LHCN-M2 (cell line): Measurements from ENCODE around the gene KPNB1. TPM values are rescaled to one million over a fixed set of nuclear protein-coding genes. Genes with fewer than 3 reads are reported as not detected.

ENCODE experiments used
- DNase-seq: peaks from one replicate; pipeline ENCODE4 v3.0.0-alpha.2; 2012; ENCODE audit warnings: low read depth
- total RNA-seq: library from RNA; depleted of rRNA; stranded (reverse); fragments of >200 nt; gene quantifications from 2 replicates; pipeline ENCODE4 v1.2.3, GENCODE V29; 2014; rRNA removed

The KPNB1 gene
- total RNA-seq, 1 experiment from 2014 or later = 401 TPM

DNA sequence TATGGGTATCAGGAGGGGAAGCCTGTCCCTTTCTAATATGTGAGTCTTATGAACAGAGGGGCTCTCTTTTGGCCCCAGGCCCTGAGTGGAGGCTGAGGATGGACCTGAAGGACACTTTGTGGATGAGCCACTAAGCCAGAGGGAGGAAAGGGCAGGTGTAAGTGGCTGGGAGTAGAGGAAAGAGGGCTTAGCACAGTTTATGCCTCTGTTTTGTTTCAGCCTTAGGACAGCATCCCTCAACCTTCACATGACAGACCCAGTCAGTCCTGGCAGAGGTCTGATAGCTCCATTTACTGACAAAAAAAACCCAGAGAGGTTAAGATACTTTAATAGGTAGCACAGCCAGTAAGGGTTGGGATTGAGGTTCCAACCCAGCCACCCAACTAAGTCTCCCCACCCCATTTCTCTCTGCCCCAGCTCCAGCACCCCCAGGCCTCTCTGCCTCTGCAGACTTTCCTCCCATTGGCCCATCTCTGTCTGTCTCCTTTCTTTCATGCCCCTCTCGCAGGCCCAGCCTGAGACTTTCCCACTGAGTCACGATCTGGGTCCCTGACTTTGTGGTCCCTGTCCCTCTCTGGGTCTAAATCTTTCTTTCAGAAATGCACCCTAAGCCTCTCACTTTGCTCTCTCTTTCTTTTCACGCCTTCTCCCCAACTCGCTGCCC is 78.6 kb downstream of the KPNB1 start:
- DNase-seq = no peak

DNA sequence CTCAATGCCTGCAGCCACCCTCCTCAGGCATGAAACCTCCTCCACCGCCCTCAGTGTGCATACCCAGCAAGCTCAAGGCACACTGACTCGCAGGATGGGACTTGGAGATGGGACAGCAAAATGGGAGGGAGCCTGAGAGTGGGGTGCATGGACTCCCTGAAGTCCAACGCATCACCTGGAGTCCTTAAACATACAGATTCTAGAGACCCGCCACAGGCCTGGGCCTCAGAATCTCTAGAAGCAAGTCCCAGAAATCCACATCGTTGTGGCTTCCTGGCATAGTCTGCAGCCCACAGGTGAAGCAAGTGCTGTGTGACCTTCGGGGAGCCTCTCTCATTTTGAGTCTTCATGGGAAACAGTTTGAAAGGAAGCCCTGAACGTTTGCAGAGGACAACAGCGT is 79.8 kb downstream of the KPNB1 start:
- no peak for DNase-seq

DNA sequence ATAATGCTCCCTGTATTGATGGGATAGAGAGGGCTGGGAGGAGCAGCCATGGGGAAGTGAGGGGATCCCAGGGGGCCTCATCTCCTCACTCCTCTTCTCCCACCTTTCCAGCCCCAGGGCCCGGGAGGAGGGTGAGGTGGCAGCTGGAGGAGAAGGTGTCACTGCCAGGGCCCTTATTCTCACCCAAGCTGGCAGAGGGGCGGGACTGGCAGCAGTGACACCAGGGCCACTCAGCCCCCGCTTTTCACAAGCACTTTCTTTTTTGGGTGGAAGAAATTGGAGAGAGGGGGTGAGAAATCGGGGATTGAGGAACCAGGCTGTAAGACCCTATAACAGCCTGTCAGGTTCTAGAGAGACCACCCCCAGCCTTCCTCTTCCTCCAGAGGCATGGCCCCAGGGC is 81.0 kb downstream of the KPNB1 start:
- no peak for DNase-seq

DNA sequence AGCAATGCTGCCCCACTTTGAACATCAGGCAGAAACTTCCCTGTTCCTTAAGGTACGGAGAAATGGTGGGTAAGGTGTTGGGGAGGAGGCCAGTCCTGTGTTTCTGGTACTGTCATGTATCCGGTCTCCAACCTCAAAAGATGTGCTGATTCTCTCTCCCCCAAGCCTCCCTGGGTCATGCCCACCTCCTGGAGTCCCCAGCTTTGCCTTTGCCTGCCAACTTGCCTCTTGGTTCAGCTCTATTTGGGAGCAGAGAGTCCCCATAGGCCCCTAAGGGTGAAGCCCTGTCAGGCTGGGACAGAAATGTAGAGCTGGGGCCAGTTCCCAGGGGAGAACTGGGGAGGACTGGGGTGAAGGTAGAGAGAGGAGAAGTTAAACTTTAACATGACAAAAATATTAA is 81.7 kb downstream of the KPNB1 start:
- no peak for DNase-seq

DNA sequence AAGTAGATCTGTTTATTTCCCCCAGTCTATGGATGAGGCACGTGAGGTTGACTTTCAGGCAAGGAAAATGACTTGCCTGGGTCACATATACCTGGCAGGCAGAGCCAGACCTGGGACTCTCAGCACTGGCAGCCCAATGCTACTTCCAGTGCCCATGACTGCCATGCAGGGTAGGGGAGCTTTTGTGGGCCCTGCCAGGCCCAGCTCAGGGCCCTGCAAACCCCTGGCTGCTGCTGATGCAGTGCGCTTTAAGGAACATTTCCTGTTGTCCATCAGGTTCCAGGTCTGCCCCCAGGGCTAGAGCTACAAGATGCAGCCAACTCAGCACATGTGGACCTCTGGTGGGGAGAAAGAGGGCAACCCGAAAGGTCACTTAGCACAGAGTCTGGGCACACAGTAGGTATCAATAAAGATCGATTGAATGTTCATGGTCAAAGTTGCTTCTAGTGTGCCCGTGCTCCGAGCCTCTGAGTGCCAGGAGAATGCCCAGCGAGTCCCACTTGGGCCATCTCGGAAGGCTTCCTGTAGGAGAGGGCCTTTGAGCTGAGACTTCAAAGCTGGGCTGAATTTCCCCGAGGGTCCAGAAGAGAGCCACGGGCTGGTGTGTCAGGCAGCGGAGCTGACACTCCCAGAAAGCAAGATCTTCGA is 82.8 kb downstream of the KPNB1 start:
- DNase-seq = no peak

DNA sequence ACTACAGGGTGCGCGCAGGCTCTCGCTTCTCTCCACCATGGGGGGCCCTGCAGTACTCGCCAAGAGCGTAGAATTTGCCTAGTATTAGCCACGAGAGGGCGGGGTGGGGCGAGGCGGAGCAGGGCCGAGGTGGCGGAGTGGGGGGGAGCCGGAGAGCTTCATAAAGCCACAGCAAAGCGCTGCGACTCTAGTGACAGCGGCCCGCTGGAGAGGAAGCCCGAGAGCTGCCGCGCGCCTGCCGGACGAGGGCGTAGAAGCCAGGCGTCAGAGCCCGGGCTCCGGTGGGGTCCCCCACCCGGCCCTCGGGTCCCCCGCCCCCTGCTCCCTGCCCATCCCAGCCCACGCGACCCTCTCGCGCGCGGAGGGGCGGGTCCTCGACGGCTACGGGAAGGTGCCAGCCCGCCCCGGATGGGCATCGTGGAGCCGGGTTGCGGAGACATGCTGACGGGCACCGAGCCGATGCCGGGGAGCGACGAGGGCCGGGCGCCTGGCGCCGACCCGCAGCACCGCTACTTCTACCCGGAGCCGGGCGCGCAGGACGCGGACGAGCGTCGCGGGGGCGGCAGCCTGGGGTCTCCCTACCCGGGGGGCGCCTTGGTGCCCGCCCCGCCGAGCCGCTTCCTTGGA is 83.4 kb downstream of the KPNB1 start, which contains the start of gene TBX21:
Gene TBX21 (plus strand): TSS at position 190 of the 627 bp plus-strand sequence. CDS start 219 bp downstream, at position 409.
- no peak for DNase-seq

DNA sequence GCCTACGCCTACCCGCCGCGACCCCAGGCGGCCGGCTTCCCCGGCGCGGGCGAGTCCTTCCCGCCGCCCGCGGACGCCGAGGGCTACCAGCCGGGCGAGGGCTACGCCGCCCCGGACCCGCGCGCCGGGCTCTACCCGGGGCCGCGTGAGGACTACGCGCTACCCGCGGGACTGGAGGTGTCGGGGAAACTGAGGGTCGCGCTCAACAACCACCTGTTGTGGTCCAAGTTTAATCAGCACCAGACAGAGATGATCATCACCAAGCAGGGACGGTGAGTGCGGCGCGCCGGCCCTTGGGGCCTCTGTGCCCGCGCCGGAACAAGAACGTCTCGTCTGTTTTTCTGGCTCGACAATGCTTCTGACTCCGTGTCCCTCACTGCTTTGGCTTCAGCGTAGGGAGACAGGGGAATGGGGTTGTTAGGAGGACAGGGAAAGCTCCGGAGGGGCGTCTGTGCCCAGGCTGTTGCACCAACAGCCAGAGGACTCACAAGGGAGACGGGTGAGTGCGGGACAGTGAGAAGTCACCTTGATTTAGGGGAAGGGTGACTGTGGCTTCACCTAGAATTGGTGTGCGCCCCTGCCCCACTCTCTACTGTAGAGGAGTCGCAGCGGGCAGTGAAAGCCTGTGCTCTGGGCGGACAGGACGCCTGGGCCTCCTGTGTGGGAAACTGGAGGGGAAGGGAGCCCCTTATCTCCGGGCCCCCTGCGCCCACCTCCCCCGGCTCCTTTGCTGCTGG is 84.1 kb downstream of the KPNB1 start:
- DNase-seq = no peak

DNA sequence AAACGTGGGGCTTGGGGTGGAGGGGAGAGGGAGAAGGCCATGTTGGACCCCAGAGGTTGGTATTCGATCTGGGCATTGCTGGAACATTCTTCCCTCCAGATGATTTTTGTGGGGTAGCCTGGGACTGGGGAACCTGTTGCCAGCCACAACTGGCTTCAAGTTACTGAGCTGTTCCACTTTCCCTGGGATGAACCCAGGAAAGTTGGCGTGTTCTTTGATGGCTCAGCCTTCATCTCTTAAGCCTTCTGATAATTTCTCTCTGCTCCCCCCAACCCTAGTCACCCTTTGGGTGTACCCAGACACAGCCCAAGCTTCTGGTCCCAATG is 85.4 kb downstream of the KPNB1 start:
- no peak for DNase-seq

Other genes with a start within 250 kb of the KPNB1 start
- gene NPEPPS, start 118.8 kb upstream of the KPNB1 start, total RNA-seq = 73.4 and 92.3 TPM in 2 replicates
- gene TBKBP1, start 44.2 kb downstream of the KPNB1 start, total RNA-seq = 3.8 and 5.4 TPM in 2 replicates
- not detected in 2 replicates for gene TBX21, start 83.3 kb downstream of the KPNB1 start, total RNA-seq
- gene OSBPL7, start 171.9 kb downstream of the KPNB1 start, total RNA-seq = 15.3 and 21.4 TPM in 2 replicates
- gene MRPL10, start 181.6 kb downstream of the KPNB1 start, total RNA-seq = 45.4 and 47.5 TPM in 2 replicates
- gene LRRC46, start 181.8 kb downstream of the KPNB1 start, total RNA-seq = 0.45 and 1.4 TPM in 2 replicates
- gene SCRN2, start 191.4 kb downstream of the KPNB1 start, total RNA-seq = 59.8 and 60.2 TPM in 2 replicates
- gene SP6, start 201.2 kb downstream of the KPNB1 start, total RNA-seq = not detected in 2 replicates
- gene SP2, start 246.3 kb downstream of the KPNB1 start, total RNA-seq = 1.7 and 3.4 TPM in 2 replicates